AG04449 (cell line): ENCODE results near the gene OR14K1.
"Not testable (repeated sequence)": the region's sequence is repeated elsewhere in the genome, so short reads cannot be mapped to it uniquely, and the experiment has no call there.

Experiments used
- CTCF ChIA-PET: fragments of 350-600 bp; formaldehyde crosslinking; extraction: SDS; loops from one replicate; lab custom pipeline; 2021; ENCODE audit warnings: antibody characterized with exemption; lab: Yijun Ruan, JAX
- POLR2A ChIA-PET: fragments of 400-600, 350-600 bp; formaldehyde crosslinking; extraction: SDS; loops from one replicate; lab custom pipeline; 2020; ENCODE audit warnings: antibody characterized with exemption, inconsistent platforms; lab: Yijun Ruan, JAX
- DNase-seq: peaks from one replicate; pipeline ENCODE4 v3.0.0-alpha.2; 2010; ENCODE audit warnings: low read depth, low spot score
- H3K4me3 ChIP-seq: 2 replicates; pipeline ENCODE4 v1.5.1; 2011; ENCODE audit warnings: low read depth, mild to moderate bottlenecking, control low read depth, low read length
- CTCF ChIP-seq: IDR thresholded peaks from one replicate; pipeline ENCODE4 v1.5.1; 2011; ENCODE audit warnings: mild to moderate bottlenecking, moderate library complexity, low read length, control low read depth, inconsistent platforms; ENCODE audit not compliant: insufficient read depth; ENCODE audit errors: missing control alignments

The OR14K1 gene

GRCh38 chr1:247741756-247742155 lies 3.3 kb downstream of the OR14K1 start:
- no peak for TF ChIP-seq CTCF
- DNase-seq = no peak
- CTCF ChIA-PET = no interaction called here
- POLR2A ChIA-PET = no interaction called here
- no peak overlapping the region for H3K4me3 ChIP-seq

GRCh38 chr1:247742215-247742760 lies 3.9 kb downstream of the OR14K1 start:
- CTCF ChIA-PET = not testable (repeated sequence)

DNA sequence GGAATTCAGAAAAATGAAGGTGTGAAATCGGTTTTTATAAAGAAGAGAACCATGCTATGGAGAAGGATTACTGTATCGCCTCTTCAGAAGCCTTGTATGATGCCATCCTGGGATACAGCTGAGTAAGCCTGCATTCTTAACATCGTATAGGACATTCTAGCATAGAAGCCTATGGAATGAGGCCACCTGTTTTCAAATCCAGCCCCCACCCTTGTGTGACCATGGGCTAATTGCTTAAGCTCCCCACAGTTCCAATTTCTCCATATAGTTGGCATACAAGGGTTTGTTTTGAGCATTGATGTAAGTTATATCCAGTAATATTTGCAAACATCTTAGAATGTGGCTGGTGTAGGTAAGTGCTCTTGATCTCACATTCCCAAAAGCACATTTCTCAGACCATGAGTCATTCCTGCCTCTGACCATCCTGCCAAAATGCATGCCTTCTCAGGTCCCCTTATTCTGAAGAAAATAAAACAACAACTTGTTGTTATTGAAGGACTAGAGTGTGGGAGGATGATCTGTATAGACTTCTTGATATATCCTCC lies 8.0 kb downstream of the OR14K1 start:
- H3K4me3 ChIP-seq = no peak overlapping the region
- POLR2A ChIA-PET = no interaction called here
- CTCF ChIA-PET = no interaction called here
- no peak for DNase-seq
- no peak for TF ChIP-seq CTCF

More at GRCh38 chr1:247742215-247742760, 3.9 kb downstream of the OR14K1 start:
- POLR2A ChIA-PET, H3K4me3 ChIP-seq, DNase-seq: not testable (repeated sequence)

- CTCF ChIA-PET = no interaction called here
- TF ChIP-seq CTCF = no peak
- no peak overlapping the region for H3K4me3 ChIP-seq
- no peak for DNase-seq
- POLR2A ChIA-PET = no interaction called here
Measured at GRCh38 chr1:247747616-247748015, 9.2 kb downstream of the OR14K1 start.

DNA sequence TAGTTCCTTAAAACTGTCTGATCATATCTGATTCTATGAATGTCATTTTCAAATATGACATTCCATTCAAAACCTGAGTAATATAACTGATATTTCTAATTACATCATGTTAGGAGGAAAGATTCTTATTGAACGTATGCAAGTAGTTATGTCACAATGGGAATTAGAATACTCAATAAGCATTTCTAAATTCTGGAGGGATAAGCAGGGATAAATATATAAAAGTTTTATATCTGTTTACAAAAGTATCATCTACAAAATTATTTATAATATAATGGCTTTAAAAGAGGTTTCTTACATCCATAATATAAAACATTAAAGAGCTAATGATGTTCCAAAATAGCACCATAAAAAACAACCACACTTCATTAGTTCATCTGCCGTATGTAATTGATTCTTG lies 9.6 kb downstream of the OR14K1 start, which contains the start of gene OR14A2:
Gene OR14A2, minus strand, starts transcription at position 101 of the 400 bp plus-strand sequence.
- CTCF ChIA-PET = no interaction called here
- DNase-seq = no peak
- POLR2A ChIA-PET = no interaction called here
- H3K4me3 ChIP-seq = no peak within 1 kb of the TSS
- no peak for TF ChIP-seq CTCF

DNA sequence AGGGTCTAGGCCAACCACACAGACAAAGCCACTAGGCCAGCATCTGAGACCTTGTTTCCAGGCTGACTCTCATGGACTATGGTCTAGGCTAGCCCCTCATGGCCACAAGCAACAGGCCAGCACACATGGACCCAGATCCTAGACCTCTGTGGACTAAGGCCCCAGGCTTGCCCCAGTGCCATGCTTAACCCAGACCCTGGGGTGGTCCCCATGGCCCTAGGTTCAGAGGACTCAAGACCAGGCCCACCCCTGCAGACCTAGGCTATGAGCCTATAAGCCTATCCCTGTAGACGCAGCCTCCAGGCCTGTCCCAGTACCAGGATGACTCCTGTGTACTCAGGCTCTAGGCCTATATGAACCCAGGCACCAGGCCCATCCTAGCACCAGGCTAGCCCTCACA lies 11.5 kb downstream of the OR14K1 start:
- POLR2A ChIA-PET = no interaction called here
- TF ChIP-seq CTCF = no peak
- CTCF ChIA-PET = no interaction called here
- no peak overlapping the region for H3K4me3 ChIP-seq
- DNase-seq = no peak

DNA sequence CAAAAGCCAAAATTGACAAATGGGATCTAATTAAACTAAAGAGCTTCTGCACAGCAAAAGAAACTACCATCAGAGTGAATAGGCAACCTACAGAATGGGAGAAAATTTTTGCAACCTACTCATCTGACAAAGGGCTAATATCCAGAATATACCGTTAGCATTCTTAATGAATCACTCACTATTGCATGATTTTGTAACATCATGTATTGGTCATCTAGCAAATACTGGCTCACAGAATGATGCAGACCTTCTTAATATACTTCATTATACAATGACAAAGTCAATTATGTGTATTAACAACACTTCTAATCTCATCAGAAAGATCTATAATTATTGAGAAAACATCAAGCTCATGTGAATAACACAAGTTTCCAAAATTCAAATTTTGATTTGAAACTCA lies 15.9 kb downstream of the OR14K1 start:
- POLR2A ChIA-PET, H3K4me3 ChIP-seq, CTCF ChIA-PET, DNase-seq: not testable (repeated sequence)
